Stimulated activated CD8-positive, alpha-beta memory T cell treated with anti-CD3 and anti-CD28 coated beads, Interleukin-2, amount 100 ng/mL, for 1 hour (primary cell): ENCODE data around the gene SCFD1.
"Not testable (repeated sequence)": the region's sequence is repeated elsewhere in the genome, so short reads cannot be mapped to it uniquely, and the experiment has no call there.

Experiments used
- DNase-seq, 2 donors: peaks; one replicate each; pipeline ENCODE4 v3.0.0-alpha.2; 2020; ENCODE audit warnings: low read depth in 2 of 2

Gene SCFD1

GRCh38 chr14:30621940-30622830, at the start of gene SCFD1:
Gene SCFD1, plus strand, starts transcription at chr14:30622319. Its CDS starts 20 bp downstream, at chr14:30622339.
- peak; percentile 84 to 86 for DNase-seq

- DNase-seq = no peak
Measured at GRCh38 chr14:30572771-30573170, 49.3 kb upstream of the SCFD1 start.

- no peak for DNase-seq
Measured at GRCh38 chr14:30573226-30573814, 48.8 kb upstream of the SCFD1 start.

GRCh38 chr14:30573966-30574365, 48.2 kb upstream of the SCFD1 start:
- DNase-seq = no peak

- not testable (repeated sequence) for DNase-seq
Measured at GRCh38 chr14:30574777-30575176, 47.3 kb upstream of the SCFD1 start.

GRCh38 chr14:30576333-30576732, 45.8 kb upstream of the SCFD1 start:
- not testable (repeated sequence) for DNase-seq

- no peak for DNase-seq
Measured at GRCh38 chr14:30580616-30581282, 41.4 kb upstream of the SCFD1 start.

- no peak for DNase-seq
Measured at GRCh38 chr14:30581283-30581625, 40.9 kb upstream of the SCFD1 start.

- no peak for DNase-seq
Measured at GRCh38 chr14:30582376-30582775, 39.7 kb upstream of the SCFD1 start.

- DNase-seq = no peak
Measured at GRCh38 chr14:30584058-30584630, 38.0 kb upstream of the SCFD1 start.

- no peak for DNase-seq
Measured at GRCh38 chr14:30585204-30585603, 36.9 kb upstream of the SCFD1 start.

GRCh38 chr14:30587141-30587540, 35.0 kb upstream of the SCFD1 start:
- no peak for DNase-seq

GRCh38 chr14:30588873-30589272, 33.2 kb upstream of the SCFD1 start:
- no peak for DNase-seq

- DNase-seq = no peak
Measured at GRCh38 chr14:30596935-30597334, 25.2 kb upstream of the SCFD1 start.

GRCh38 chr14:30597504-30597903, 24.6 kb upstream of the SCFD1 start:
- no peak for DNase-seq

- DNase-seq = no peak
Measured at GRCh38 chr14:30600922-30601918, 20.9 kb upstream of the SCFD1 start.

GRCh38 chr14:30603402-30603801, 18.7 kb upstream of the SCFD1 start:
- DNase-seq = no peak

- DNase-seq = not testable (repeated sequence)
Measured at GRCh38 chr14:30604696-30605095, 17.4 kb upstream of the SCFD1 start.

GRCh38 chr14:30607156-30607780, 14.9 kb upstream of the SCFD1 start:
- DNase-seq = no peak

GRCh38 chr14:30608533-30609006, 13.5 kb upstream of the SCFD1 start:
- no peak for DNase-seq
